GM21576 (cell line): ENCODE data around the gene MICB.
A peak's percentile ranks its signal among the peaks of the same experiment; 100 is the strongest.
"Not testable (repeated sequence)": the region's sequence is repeated elsewhere in the genome, so short reads cannot be mapped to it uniquely, and the experiment has no call there.

ENCODE experiments used
- ATAC-seq: cut with Tn5 transposase; IDR thresholded peaks from one replicate; pipeline ENCODE4 v1.9.1; 2021; ENCODE audit warnings: mild to moderate bottlenecking, moderate library complexity; ENCODE audit not compliant: unreplicated experiment

Gene MICB

DNA sequence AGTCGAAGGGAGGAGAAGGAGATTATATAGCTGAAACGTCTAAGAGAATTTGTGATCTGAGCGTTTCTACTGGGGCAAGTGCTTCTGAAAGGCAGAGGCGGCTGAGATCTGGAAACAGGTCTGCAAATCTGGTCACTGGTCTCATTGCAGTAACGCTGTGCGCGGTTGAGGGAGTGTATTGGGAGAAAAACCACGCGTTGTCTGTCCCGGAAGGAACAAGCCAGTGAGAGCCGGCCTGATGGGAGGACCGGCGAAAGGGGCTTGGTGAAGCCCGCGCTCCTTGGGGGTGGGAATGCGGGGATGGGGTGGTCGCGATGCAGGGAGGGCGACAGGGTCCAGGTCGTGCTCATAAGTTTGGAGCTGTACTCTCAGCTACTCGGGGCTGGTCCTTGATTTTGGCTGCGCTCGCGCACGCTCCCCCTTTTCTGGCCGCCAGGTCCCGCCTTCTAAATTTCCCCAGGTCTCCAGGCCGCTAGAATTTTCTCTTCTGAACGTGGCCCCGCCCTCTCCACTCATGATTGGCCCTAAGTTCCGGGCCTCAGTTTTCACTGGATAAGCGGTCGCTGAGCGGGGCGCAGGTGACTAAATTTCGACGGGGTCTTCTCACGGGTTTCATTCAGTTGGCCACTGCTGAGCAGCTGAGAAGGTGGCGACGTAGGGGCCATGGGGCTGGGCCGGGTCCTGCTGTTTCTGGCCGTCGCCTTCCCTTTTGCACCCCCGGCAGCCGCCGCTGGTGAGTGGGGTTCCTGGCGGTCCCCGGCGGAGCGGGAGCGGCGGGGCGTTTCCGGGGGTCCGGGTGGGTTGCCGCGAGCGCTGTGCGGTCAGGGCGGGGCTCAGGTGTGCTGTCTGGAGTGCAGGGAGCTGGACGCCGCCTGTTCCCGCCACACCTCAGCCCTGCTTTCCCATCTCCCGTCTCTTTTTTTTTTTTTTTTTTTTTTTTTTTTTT lies at the start of gene MICB:
MICB (plus strand) TSS at position 615 of the 946 bp plus-strand sequence; CDS start at position 664, 49 bp downstream.
- peak; percentile 54 for ATAC-seq

DNA sequence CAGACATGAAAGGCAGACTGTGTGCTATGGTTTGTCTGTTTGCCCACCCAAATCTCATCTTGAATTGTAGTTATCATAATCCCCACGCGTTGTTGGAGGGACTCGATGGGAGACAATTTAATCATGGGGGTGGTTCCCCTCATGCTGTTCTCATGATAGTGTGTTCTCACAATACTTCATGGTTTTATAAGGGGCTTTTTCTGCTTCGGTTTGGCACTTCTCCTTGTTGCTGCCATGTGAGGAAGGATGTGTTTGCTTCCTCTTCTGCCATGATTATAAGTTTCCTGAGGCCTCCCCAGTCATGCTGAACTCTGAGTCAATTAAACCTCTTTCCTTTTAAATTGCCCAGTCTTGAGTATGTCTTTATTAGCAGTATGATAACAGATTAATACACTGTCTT lies 47.2 kb upstream of the MICB start:
- no peak for ATAC-seq

DNA sequence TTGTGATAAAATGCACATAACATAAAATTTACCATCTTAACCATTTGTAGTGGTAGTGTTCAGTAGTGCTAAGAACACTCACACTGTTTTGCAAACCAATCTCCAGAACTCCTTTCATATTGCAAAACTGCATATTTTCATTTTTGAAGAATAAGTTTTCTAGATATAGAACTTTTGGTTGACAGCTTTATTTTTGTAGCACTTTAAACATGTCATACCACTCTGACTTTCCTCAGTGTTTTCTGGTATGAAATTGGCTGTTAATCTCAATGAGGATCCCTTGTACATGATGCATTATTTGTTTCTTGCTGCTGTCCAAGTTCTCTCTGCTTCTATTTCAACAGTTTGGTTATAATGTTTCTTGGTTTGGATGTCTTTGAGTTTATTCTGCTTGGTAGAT lies 45.1 kb upstream of the MICB start:
- ATAC-seq = no peak

- no peak for ATAC-seq
These were observed 44.7 kb upstream of the MICB start for GRCh38 chr6:31453259-31453658.

GRCh38 chr6:31459864-31460263 lies 38.1 kb upstream of the MICB start:
- not testable (repeated sequence) for ATAC-seq

- ATAC-seq = no peak
These were observed 37.5 kb upstream of the MICB start for GRCh38 chr6:31460361-31461025.

- ATAC-seq = no peak
These were observed 35.6 kb upstream of the MICB start for GRCh38 chr6:31462026-31462963.

DNA sequence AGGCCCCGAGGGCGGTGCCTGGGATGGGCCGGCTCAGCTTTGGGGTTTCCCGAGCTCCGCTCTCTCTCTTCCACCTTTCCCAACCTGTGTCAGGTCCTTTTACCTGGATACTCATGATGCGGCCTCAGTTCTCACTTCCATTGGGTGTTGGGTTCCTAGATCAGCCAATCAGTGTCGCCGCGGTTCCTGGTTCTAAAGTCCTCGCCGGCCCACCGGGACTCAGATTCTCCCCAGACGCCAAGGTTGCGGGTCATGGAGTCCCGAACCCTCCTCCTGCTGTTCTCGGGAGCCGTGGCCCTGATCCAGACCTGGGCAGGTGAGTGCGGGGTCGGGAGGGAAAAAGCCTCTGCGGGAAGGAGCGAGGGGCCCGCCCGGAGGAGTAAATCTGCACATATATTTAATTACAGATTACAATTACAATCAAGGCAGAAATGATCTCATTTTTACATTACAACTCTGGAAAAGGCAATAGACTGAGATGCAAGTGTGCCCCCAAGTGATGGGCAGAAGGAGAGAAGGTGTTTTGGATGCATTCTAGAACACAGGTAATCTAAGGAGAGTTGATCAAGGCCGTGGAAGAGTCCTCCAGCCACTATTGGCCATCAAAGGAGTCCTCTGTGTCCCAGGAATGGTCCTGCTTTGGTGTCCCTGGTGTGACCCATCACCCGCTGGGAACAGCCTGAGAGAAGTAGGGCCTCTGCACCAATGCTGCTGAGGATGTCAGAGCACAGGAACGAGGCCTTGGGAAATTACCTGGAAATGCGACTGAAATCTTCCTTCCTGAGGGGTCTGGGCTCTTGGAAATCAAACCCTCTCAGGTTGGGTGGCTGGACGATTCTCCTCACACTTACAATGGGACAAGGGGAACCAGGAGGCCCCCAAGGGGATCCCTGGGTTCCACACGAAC lies 34.7 kb upstream of the MICB start:
- ATAC-seq = peak; percentile 83

- no peak for ATAC-seq
These were observed 33.4 kb upstream of the MICB start for GRCh38 chr6:31464252-31465184.

DNA sequence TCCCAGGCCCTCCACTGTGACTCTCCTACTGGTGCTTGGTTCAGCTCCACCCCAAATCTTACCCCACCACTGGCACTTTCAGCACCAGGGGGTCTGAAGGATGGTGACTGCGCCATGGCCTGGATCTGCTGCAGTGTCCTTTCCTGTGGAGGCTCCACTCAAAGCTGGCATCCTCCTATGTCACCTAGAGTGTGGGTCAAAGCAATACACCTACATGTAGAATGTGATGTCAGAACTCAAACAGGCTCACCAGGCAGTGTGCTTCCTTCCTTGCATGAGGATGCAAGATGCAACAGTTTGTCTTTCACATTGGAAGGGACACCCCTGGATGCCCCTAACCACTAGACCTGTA lies 32.8 kb upstream of the MICB start:
- ATAC-seq = no peak

GRCh38 chr6:31465718-31466117 lies 32.2 kb upstream of the MICB start:
- no peak for ATAC-seq

- no peak for ATAC-seq
These were observed 31.5 kb upstream of the MICB start for GRCh38 chr6:31466466-31466865.

DNA sequence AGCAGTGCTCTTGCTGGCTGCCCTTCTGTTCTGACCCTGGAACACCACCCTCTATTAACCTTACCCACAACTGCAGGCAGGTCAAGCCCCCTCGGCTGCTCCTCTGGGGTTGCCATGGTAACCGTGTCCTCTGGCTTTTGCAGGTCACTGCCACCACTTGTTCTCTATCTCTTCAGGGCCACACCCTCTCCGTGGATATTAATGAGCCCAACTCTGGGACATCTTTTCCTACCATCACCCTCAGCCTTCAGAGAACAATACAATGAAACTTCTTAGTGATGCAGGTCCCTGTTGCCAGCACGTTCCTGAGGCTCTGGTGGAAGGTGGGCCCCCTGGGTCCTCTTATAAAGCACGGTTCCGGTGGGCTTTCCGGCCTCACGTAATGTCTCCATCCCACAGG lies 30.8 kb upstream of the MICB start:
- ATAC-seq = no peak

DNA sequence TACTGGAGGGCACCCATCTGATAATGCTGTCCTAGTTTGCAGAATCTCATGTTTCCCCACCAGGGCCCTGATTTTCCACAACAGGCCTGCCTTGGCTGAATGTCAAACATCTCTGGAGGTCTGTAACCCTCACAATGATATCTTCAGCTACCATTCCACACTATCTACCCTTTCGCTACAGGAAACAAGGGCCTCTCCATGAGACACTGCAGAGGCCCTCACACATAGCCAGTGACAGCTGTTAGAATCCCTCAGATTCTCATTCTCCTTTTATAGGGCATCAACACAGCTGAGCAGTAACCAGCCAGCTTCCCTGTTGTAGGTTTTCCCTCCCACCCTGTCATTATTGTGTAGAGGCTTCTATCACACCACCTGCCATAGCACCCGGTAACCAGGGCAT lies 29.6 kb upstream of the MICB start:
- no peak for ATAC-seq

DNA sequence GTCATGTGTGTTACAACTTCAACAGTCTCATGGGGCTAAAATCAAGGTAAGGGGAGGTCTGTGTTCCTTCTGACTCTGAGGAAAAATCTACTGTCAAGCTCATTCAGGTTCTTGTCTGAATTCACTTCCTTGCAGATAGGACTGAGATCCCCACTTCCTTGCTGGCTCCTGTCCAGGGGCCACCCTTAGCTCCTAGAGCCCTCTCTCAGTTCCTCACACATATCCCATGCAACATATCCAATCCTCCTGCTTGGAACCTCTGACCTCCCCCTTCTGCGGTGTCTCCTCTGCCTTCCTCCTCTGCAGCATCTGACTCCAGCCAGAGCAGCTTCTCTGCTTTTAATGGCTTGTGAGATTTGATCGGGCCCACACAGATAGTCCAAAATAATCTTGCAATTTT lies 27.1 kb upstream of the MICB start:
- ATAC-seq = no peak

DNA sequence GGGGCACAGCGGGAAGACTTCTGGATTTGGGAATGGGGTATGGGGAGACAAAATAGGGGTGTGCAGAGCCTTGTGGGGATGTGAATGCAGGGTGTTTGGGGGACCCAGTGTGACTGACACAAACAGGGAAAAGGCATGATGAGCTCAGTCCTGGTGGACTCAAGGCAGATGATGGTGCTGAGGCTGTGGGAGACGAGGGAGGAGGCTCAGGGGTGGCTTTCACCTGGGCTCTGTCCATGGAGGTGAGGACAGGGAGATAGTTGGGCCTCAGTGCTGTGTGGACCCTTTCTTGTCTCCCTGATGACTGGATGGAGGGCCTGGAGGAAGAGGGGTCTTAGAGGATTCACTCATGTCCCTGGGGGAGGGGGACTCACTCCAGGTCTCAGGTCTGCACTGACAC lies 26.2 kb upstream of the MICB start:
- ATAC-seq = no peak

DNA sequence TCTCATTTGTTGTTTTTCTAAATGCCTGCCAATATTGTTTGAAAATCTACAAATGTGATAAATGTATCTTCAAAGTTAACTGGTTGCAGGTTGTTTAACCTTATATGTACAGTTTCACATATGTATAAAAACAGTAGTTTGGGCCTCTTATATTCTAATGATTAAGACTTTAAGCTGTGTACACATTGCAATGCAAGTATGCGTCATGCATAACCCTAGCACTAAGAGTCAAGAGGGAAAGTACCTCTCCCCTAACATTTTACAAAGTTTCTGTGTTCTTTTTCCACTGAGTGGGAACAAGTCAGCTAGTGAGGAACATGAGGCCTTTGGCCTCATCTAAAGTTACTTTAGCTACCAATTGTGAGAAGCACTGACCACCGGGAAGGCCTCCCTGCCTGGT lies 25.7 kb upstream of the MICB start:
- ATAC-seq = no peak

GRCh38 chr6:31473244-31473643 lies 24.7 kb upstream of the MICB start:
- no peak for ATAC-seq
